ENCODE measurements around the gene ACER3.

- TF ChIP-seq EP300 (IDR thresholded peaks at IDR 0.05) (no peak), CTCF (IDR thresholded peaks at IDR 0.05) (peak in 2 of 7 experiments; percentile 13 to 27)
These were observed at the start of gene ACER3 for GRCh38 chr11:76860539-76861475.
